ENCODE measurements around the gene HMHB1.

Gene HMHB1

GRCh38 chr5:143835251-143835650 lies 23.3 kb downstream of the HMHB1 start:
- H2AFZ ChIP-seq (ENCODE audit: low read depth, low read length): no peak overlapping the region
- H3K4me2 ChIP-seq (ENCODE audit: low read length): no peak overlapping the region
- H3K9me3 ChIP-seq (ENCODE audit: insufficient read depth, low read length): no peaks in the 10 kb centered on the region
- H3K27ac ChIP-seq (ENCODE audit: low read length): no peak overlapping the region
- no peaks in the 10 kb centered on the region for H3K36me3 ChIP-seq (replicated peaks; ENCODE audit: low read depth, low read length)
- no peak overlapping the region for H3K9ac ChIP-seq (ENCODE audit: low read length)
- TF ChIP-seq EZH2phosphoT487 (IDR thresholded peaks at IDR 0.05; ENCODE audit: low read depth) (no peak), CTCF (IDR thresholded peaks at IDR 0.05; ENCODE audit: low read depth, low read length) (no peak)
- H3K79me2 ChIP-seq (ENCODE audit: low read length): no peaks in the 10 kb centered on the region
- H3K4me3 ChIP-seq (ENCODE audit: low read length): no peak overlapping the region
- H3K27me3 ChIP-seq (ENCODE audit: low read depth, low read length): no peaks in the 10 kb centered on the region
- no peaks in the 10 kb centered on the region for H4K20me1 ChIP-seq (ENCODE audit: insufficient read depth, low read length)
- H3K4me1 ChIP-seq (ENCODE audit: low read length): no peaks in the 10 kb centered on the region

GRCh38 chr5:143836161-143836725 lies 24.3 kb downstream of the HMHB1 start:
- Histone ChIP-seq H3K4me2 (ENCODE audit: low read length) (no peak overlapping the region), H2AFZ (ENCODE audit: low read depth, low read length) (no peak overlapping the region), H3K9ac (ENCODE audit: low read length) (no peak overlapping the region), H3K27me3 (ENCODE audit: low read depth, low read length) (no peaks in the 10 kb centered on the region), H3K27ac (ENCODE audit: low read length) (no peak overlapping the region), H3K79me2 (ENCODE audit: low read length) (no peaks in the 10 kb centered on the region), H4K20me1 (ENCODE audit: insufficient read depth, low read length) (no peaks in the 10 kb centered on the region), H3K4me3 (ENCODE audit: low read length) (no peak overlapping the region), H3K9me3 (ENCODE audit: insufficient read depth, low read length) (no peaks in the 10 kb centered on the region), H3K36me3 (replicated peaks; ENCODE audit: low read depth, low read length) (no peaks in the 10 kb centered on the region), H3K4me1 (ENCODE audit: low read length) (no peaks in the 10 kb centered on the region)
- TF ChIP-seq EZH2phosphoT487 (IDR thresholded peaks at IDR 0.05; ENCODE audit: low read depth) (no peak), CTCF (IDR thresholded peaks at IDR 0.05; ENCODE audit: low read depth, low read length) (no peak)

- Histone ChIP-seq H3K4me1 (ENCODE audit: low read length) (no peaks in the 10 kb centered on the region), H3K79me2 (ENCODE audit: low read length) (no peaks in the 10 kb centered on the region), H3K27me3 (ENCODE audit: low read depth, low read length) (no peaks in the 10 kb centered on the region), H3K4me2 (ENCODE audit: low read length) (no peak overlapping the region), H3K27ac (ENCODE audit: low read length) (no peak overlapping the region), H3K9me3 (ENCODE audit: insufficient read depth, low read length) (no peaks in the 10 kb centered on the region), H3K4me3 (ENCODE audit: low read length) (no peak overlapping the region), H4K20me1 (ENCODE audit: insufficient read depth, low read length) (no peaks in the 10 kb centered on the region), H2AFZ (ENCODE audit: low read depth, low read length) (no peak overlapping the region), H3K36me3 (replicated peaks; ENCODE audit: low read depth, low read length) (no peaks in the 10 kb centered on the region), H3K9ac (ENCODE audit: low read length) (no peak overlapping the region)
- no peak for TF ChIP-seq CTCF (IDR thresholded peaks at IDR 0.05; ENCODE audit: low read depth, low read length)
- no peak for TF ChIP-seq EZH2phosphoT487 (IDR thresholded peaks at IDR 0.05; ENCODE audit: low read depth)
These were observed 25.4 kb downstream of the HMHB1 start for GRCh38 chr5:143837306-143837848.

- H3K79me2 ChIP-seq (ENCODE audit: low read length): no peaks in the 10 kb centered on the region
- H3K27me3 ChIP-seq (ENCODE audit: low read depth, low read length): peaks cover 6% of the 10 kb centered on the region; the same call in 1 of the 2 replicates
- H4K20me1 ChIP-seq (ENCODE audit: insufficient read depth, low read length): no peaks in the 10 kb centered on the region
- H3K4me2 ChIP-seq (ENCODE audit: low read length): no peak overlapping the region
- TF ChIP-seq EZH2phosphoT487 (IDR thresholded peaks at IDR 0.05; ENCODE audit: low read depth) (no peak), CTCF (IDR thresholded peaks at IDR 0.05; ENCODE audit: low read depth, low read length) (no peak)
- no peak overlapping the region for H2AFZ ChIP-seq (ENCODE audit: low read depth, low read length)
- H3K4me3 ChIP-seq (ENCODE audit: low read length): no peak overlapping the region
- H3K27ac ChIP-seq (ENCODE audit: low read length): no peak overlapping the region
- no peaks in the 10 kb centered on the region for H3K4me1 ChIP-seq (ENCODE audit: low read length)
- no peaks in the 10 kb centered on the region for H3K9me3 ChIP-seq (ENCODE audit: insufficient read depth, low read length)
- H3K36me3 ChIP-seq (replicated peaks; ENCODE audit: low read depth, low read length): no peaks in the 10 kb centered on the region
- H3K9ac ChIP-seq (ENCODE audit: low read length): no peak overlapping the region
These were observed 29.5 kb downstream of the HMHB1 start for GRCh38 chr5:143841446-143841845.
